OCI-LY1 (cell line): ENCODE results near the gene MS4A10.

Experiments
- CTCF ChIP-seq: fragments of 200-600 bp; sonication (generic), shearing (Covaris generic); IDR thresholded peaks from 2 replicates; pipeline ENCODE4 v1.5.1; 2017; ENCODE audit warnings: mild to moderate bottlenecking, antibody characterized with exemption, low read length, moderate library complexity, mixed read lengths
- EZH2 ChIP-seq: fragments of 200-600 bp; sonication (generic), shearing (Covaris generic); IDR thresholded peaks from 2 replicates; pipeline ENCODE4 v1.8.0; 2017; ENCODE audit warnings: borderline replicate concordance, mixed run types, mild to moderate bottlenecking, antibody characterized with exemption, low read length, moderate library complexity, mixed read lengths

- no peak for TF ChIP-seq EZH2
- peak; percentile 32 for TF ChIP-seq CTCF
Observed at GRCh38 chr11:60838132-60838531, 53.0 kb downstream of the MS4A10 start.
